ENCODE measurements around the gene GCAT.

GCAT gene

GRCh38 chr22:37812869-37813678 lies 5.3 kb downstream of the GCAT start:
- DNase-seq = no peak

DNA sequence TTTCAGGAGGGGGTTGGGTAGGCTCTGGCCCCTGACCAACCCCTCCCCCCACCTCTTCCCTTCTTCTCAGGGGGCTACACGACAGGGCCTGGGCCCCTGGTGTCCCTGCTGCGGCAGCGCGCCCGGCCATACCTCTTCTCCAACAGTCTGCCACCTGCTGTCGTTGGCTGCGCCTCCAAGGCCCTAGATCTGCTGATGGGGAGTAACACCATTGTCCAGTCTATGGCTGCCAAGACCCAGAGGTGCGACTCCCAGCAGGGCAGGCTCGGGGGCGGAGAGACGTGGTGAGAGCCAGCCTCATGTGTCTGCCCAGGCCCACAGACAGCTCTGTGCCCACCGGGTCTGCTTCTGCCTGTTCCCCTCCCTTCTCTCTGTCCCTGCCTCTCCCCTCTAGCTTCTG lies 7.9 kb downstream of the GCAT start:
- DNase-seq = no peak

- no peak for DNase-seq
These were observed 8.9 kb downstream of the GCAT start for GRCh38 chr22:37816543-37817180.

- no peak for DNase-seq
These were observed 10.1 kb downstream of the GCAT start for GRCh38 chr22:37817705-37818408.

DNA sequence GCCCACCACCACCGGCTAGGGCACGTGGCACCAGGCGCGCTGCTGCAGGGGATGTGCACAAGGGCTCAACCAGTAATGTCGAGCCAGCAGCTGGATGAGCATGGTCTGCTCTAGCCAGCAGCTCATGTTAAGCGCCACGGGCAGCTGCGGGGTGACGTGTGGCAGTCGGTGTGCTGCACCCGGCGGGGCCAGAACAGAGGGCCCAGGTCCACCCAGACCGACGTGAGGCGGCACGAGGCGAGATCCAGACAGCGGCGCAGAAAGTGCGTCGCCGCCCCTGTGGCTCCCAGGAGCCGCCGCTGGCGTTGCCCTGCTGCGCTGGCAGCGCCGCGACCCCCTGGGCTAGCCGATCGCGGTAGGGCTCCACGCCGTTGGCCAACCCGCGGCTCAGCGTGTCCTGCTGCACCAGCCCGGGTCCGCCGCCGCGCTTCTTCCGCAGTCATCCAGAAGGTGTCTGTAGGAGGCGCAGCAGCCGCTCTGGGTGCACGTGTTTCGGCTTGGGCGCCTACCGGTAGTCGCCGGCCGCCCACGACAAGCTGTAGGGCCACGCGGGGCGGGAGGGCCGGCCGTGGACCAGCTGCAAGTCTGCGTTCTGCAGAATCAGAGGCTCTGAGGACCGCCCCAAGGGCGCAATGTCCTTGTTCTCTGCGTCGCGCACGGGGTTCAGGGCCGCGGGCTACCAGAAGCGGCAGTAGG lies 10.8 kb downstream of the GCAT start:
- no peak for DNase-seq

- no peak for DNase-seq
These were observed 11.3 kb downstream of the GCAT start for GRCh38 chr22:37819105-37819433.

DNA sequence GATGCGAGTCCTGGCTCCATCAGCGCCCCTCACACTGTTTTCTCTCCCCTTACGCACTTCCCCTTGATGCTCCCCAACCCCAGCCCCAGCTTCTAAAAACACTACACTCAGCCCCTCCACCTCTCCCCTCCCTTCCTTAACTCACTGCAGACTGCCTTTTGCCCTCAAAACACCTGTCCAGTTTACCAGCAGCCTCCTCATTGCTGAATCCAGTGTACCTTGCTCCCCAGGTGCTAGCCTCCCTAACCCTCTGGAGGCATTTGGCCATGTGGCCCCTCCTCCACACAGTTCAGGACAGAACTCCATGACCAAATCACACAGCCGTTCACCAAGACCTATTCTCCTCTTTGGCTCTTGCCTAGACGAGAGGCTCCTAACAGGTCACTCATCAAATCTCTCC lies 12.6 kb downstream of the GCAT start:
- no peak for DNase-seq

DNA sequence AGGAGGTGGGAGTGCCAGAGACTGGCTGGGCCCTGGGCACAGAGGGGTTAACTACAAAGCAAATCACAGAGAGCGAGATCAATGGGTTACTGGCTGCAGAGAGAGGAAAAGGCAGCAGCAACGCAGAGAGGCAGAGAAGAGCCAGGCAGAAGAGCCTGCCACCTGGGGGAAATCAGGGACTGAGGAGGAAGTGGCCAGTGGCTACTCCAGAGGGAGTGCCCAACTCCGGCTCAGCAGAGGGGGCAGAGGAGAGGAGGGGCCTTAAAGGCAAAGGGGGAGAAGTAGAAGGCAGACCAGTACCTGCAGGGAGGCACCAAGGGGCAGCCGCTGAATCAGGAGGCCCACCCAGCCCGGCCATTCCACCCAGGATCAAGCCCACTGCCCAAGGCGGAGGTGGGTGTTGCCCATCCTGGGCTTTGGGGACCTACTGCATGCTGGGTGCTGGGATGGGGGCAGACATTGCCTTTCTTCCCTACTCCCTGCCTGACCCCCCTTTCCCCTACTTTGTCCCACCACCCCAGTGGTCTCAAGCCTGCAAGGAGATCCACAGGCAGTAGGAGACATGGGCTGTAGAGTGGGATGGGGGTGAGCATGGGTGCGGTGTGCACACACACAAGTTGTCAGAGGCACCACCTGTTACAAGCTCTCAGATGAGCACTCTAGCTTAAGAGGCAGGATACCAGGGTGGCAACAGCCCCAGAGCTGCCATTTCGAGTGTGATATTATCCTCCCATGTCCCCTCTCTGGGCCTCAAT lies 14.5 kb downstream of the GCAT start:
- DNase-seq = no peak

DNA sequence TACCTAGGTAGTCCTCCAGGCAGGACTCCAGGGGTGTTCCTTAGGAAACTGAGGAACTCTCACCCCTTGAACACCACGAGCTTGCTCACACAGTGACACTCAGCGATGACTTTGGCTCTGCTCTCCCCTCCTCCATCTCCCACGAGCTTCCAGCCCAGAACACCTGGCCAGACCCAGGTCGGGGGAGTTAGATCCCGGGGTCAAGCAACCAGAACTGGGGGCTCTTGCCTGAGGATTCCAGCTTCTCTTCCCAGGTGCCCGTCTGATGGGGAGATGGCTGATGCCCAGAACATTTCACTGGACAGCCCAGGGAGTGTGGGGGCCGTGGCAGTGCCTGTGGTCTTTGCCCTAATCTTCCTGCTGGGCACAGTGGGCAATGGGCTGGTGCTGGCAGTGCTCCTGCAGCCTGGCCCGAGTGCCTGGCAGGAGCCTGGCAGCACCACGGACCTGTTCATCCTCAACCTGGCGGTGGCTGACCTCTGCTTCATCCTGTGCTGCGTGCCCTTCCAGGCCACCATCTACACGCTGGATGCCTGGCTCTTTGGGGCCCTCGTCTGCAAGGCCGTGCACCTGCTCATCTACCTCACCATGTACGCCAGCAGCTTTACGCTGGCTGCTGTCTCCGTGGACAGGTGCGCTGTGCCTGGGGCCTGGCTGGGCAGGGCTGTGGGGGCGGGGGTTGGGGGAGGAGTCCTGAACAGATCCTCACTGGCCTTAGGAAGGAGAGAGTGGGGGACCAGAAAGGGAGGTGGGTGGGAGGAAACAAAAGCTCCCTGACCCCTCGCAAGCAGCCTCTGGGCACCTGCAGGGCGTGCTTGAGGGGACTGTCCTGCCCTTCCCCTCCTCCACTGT lies 15.6 kb downstream of the GCAT start, which contains the start of gene GALR3:
Gene GALR3 (plus strand): TSS at position 249 of the 852 bp plus-strand sequence. CDS start 25 bp downstream, at position 274.
- DNase-seq = no peak

DNA sequence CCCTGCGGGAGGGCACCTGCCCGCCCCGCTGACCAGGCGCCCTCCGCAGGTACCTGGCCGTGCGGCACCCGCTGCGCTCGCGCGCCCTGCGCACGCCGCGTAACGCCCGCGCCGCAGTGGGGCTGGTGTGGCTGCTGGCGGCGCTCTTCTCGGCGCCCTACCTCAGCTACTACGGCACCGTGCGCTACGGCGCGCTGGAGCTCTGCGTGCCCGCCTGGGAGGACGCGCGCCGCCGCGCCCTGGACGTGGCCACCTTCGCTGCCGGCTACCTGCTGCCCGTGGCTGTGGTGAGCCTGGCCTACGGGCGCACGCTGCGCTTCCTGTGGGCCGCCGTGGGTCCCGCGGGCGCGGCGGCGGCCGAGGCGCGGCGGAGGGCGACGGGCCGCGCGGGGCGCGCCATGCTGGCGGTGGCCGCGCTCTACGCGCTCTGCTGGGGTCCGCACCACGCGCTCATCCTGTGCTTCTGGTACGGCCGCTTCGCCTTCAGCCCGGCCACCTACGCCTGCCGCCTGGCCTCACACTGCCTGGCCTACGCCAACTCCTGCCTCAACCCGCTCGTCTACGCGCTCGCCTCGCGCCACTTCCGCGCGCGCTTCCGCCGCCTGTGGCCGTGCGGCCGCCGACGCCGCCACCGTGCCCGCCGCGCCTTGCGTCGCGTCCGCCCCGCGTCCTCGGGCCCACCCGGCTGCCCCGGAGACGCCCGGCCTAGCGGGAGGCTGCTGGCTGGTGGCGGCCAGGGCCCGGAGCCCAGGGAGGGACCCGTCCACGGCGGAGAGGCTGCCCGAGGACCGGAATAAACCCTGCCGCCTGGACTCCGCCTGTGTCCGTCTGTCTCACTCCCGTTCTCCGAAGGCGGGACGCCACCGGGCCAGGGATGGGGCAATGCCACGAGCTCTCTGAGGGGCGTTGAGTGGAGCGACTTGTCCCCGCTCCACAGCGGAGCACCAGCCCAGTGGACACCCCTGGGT lies 17.2 kb downstream of the GCAT start:
- no peak for DNase-seq

- DNase-seq = no peak
These were observed 19.3 kb downstream of the GCAT start for GRCh38 chr22:37827056-37827455.

- DNase-seq = no peak
These were observed 22.5 kb downstream of the GCAT start for GRCh38 chr22:37830093-37830842.

DNA sequence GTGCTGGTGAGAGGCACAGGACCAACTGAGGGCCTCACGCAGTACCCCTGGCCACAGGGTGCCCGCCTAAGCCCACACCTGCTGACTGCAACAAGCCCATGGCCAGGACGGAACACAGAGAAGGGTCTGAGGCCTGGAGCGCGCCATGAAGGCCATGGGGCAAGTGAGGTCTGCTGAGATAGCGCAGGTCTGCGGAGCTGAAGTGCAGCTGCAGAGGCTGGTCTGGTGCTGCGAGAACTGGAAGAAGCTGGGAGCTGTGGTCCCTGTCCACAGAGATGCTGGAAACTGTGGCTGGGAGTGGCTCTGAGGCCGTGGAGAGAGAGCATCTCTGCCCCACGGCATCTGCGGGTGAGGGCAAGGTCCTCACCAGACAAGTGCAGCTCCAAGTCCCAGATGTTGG lies 23.7 kb downstream of the GCAT start:
- DNase-seq = no peak

GRCh38 chr22:37832022-37832857 lies 24.5 kb downstream of the GCAT start:
- no peak for DNase-seq

DNA sequence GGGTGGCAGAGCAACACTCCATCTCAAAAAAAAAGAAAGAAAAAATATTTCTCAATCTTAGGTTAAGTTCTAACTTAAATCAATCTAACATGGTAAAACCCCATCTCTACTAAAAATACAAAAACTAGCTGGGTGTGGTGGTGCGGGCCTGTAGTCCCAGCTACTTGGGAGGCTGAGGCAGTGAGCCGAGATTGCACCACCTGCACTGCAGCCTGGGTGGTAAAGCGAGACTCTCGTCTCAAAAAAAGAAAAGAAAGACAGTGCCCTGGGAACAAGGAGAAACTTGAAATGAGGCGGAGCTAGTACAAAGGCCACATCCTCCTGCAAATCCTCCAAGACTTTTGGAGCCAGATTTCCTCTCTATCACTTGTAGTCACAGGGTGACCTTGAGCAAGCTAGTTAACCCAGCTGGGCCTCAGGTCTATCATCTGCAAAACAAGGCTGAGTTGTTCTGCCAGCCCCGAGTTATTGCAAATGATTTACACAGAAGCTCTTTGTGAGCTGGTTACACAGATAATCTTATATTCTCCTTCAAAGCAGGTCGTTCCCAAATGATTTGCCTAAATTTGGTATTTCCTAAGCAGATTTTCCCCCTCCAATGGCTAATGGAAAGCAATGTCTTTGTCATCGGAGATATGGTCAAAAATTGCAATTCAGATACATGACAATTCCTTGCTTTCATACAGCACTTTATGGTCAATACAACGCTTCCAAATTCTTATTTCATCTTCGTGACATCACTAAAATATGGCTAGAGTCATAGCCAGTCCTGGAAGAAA lies 34.5 kb downstream of the GCAT start:
- DNase-seq = no peak

- no peak for DNase-seq
These were observed 36.0 kb downstream of the GCAT start for GRCh38 chr22:37843741-37844089.

- DNase-seq = no peak
These were observed 37.2 kb downstream of the GCAT start for GRCh38 chr22:37844904-37845329.

- no peak for DNase-seq
These were observed 38.7 kb downstream of the GCAT start for GRCh38 chr22:37846433-37846832.

All from GF-D8 (cell line).